T-cell (primary cell): ENCODE data around the gene SYCP1. TPM values are rescaled to one million over a fixed set of nuclear protein-coding genes. Genes with fewer than 3 reads are reported as not detected.
"Not testable (repeated sequence)": the region's sequence is repeated elsewhere in the genome, so short reads cannot be mapped to it uniquely, and the experiment has no call there.

Experiments
- ATAC-seq, 4 experiments: fragments of 200-7000 bp in 3 of 4; fragments of 150-1000 bp in 1 of 4; cut with Tn5 transposase; replicated peaks in 1 of 4; 1 replicate in 3 of 4; 2 replicates in 1 of 4; pipeline ENCODE4 v1.10.0; 2021; ENCODE audit warnings: moderate library complexity in 3 of 4, mild to moderate bottlenecking in 2 of 4, moderate number of reproducible peaks in 1 of 4
- CTCF ChIA-PET, 2 donors: fragments of 300-600 bp; sonication (Branson Sonifier 250); formaldehyde crosslinking; loops; one replicate each; lab custom pipeline; 2022; ENCODE audit warnings: antibody characterized with exemption in 2 of 2; lab: Charles Lee
- POLR2A ChIA-PET, 2 donors: fragments of 300-600 bp; sonication (Branson Sonifier 250); formaldehyde crosslinking; loops; one replicate each; lab custom pipeline; 2022; ENCODE audit warnings: antibody characterized with exemption in 2 of 2; lab: Charles Lee
- DNase-seq, 35 experiments: peaks; one replicate each; pipeline versions ENCODE4 v3.0.0 to v3.0.0-alpha.2; 2013 to 2023
- H3K27ac ChIP-seq: one replicate; pipeline ENCODE4 v1.5.1; 2013; ENCODE audit warnings: low read length
- H3K27me3 ChIP-seq, 2 experiments: replicated peaks in 1 of 2; 1 replicate in 1 of 2; 2 replicates in 1 of 2; pipeline versions ENCODE4 v1.6.1 to v1.7.0; 2013; ENCODE audit warnings: low read length in 1 of 2, mixed read lengths in 1 of 2; ENCODE audit not compliant: control insufficient read depth in 2 of 2, insufficient read depth in 2 of 2; ENCODE audit errors: extremely low read depth in 1 of 2
- H3K36me3 ChIP-seq, 2 donors: 1 replicate in 1 of 2; 2 replicates in 1 of 2; pipeline versions ENCODE4 v1.6.1 to v1.7.0; 2013; ENCODE audit warnings: low read length in 1 of 2; ENCODE audit not compliant: control insufficient read depth in 2 of 2, insufficient read depth in 1 of 2; ENCODE audit errors: extremely low read depth in 1 of 2
- H3K4me1 ChIP-seq, 2 experiments: 1 replicate in 1 of 2; 2 replicates in 1 of 2; pipeline versions ENCODE4 v1.6.1 to v1.7.0; 2013; ENCODE audit warnings: low read length in 2 of 2, mixed read lengths in 1 of 2; ENCODE audit not compliant: insufficient read depth in 2 of 2, control insufficient read depth in 1 of 2; ENCODE audit errors: extremely low read depth in 1 of 2
- H3K4me3 ChIP-seq, 2 donors: 1 replicate in 1 of 2; 2 replicates in 1 of 2; pipeline versions ENCODE4 v1.5.1 to v1.7.0; 2013; ENCODE audit warnings: mild to moderate bottlenecking in 2 of 2, low read length in 1 of 2, moderate library complexity in 1 of 2; ENCODE audit not compliant: control insufficient read depth in 1 of 2; ENCODE audit errors: extremely low read depth in 1 of 2
- H3K9me3 ChIP-seq: 2 replicates; pipeline ENCODE4 v1.7.0; 2013
- H3K27ac Mint-ChIP-seq, 2 donors: one replicate each; pipeline ENCODE4 v1.8.0; 2020 to 2021; ENCODE audit warnings: mild to moderate bottlenecking in 2 of 2, mixed read lengths in 2 of 2
- H3K27me3 Mint-ChIP-seq, 2 donors: one replicate each; pipeline ENCODE4 v1.8.0; 2021 to 2022; ENCODE audit warnings: mixed read lengths in 2 of 2
- H3K36me3 Mint-ChIP-seq: one replicate; pipeline ENCODE4 v1.8.0; 2021; ENCODE audit warnings: mixed read lengths
- H3K4me1 Mint-ChIP-seq, 3 donors: one replicate each; pipeline ENCODE4 v1.8.0; 2020 to 2022; ENCODE audit warnings: mixed read lengths in 3 of 3, mild to moderate bottlenecking in 1 of 3
- H3K4me3 Mint-ChIP-seq, 3 donors: one replicate each; pipeline ENCODE4 v1.8.0; 2020 to 2022; ENCODE audit warnings: mild to moderate bottlenecking in 3 of 3, mixed read lengths in 3 of 3, moderate library complexity in 3 of 3
- H3K9me3 Mint-ChIP-seq, 3 donors: one replicate each; pipeline ENCODE4 v1.8.0; 2020 to 2022; ENCODE audit warnings: mixed read lengths in 3 of 3
- WGBS: methylation state at CpG from one replicate; pipeline ENCODE4 v1.1.5; 2013; ENCODE audit warnings: missing lambda C conversion rate; ENCODE audit not compliant: insufficient coverage; 5-methylcytosine and 5-hydroxymethylcytosine counted together
- total RNA-seq, 35 experiments: library from RNA in 6 of 35; stranded (reverse) in 6 of 35; fragments of 120-200 nt in 1 of 35; gene quantifications; one replicate each; pipeline versions ENCODE4 v1.2.1 to v1.2.4 and lab custom pipeline; 2013 to 2026

SYCP1 gene
- total RNA-seq, 5 donors from 2014 or later (not counting 1 experiment from before 2014, with no cell fraction given): not detected

GRCh38 chr1:115012434-115012833 is 157.8 kb downstream of the SYCP1 start:
- Histone ChIP-seq H3K4me3 (no peak overlapping the region), H3K9me3 (no peaks in the 10 kb centered on the region), H3K4me1 (no peaks in the 10 kb centered on the region), H3K27me3 (no peaks in the 10 kb centered on the region), H3K27ac (no peak overlapping the region), H3K36me3 (no peaks in the 10 kb centered on the region)
- WGBS: no CpG with 5 or more reads among the region's 1 CpG
- H3K36me3 Mint-ChIP-seq: no peaks in the 10 kb centered on the region
- H3K4me3 Mint-ChIP-seq: no peak overlapping the region
- CTCF ChIA-PET: no interaction called here
- no peaks in the 10 kb centered on the region for H3K9me3 Mint-ChIP-seq
- no peaks in the 10 kb centered on the region for H3K4me1 Mint-ChIP-seq
- DNase-seq: no peak
- peaks cover 2 to 4% of the 10 kb centered on the region in 2 donors for H3K27me3 Mint-ChIP-seq
- no peak for ATAC-seq
- POLR2A ChIA-PET: no interaction called here
- H3K27ac Mint-ChIP-seq: no peak overlapping the region

GRCh38 chr1:115013792-115014191 is 159.1 kb downstream of the SYCP1 start:
- H3K4me3 ChIP-seq: no peak overlapping the region
- DNase-seq (no peak), ATAC-seq (no peak)
- H3K27me3 ChIP-seq: no peaks in the 10 kb centered on the region
- Mint-ChIP-seq H3K4me1 (no peaks in the 10 kb centered on the region), H3K4me3 (no peak overlapping the region), H3K9me3 (peaks cover 0 to 5% (median 4%) of the 10 kb centered on the region in 3 donors), H3K27ac (no peak overlapping the region), H3K27me3 (peaks cover 4% of the 10 kb centered on the region in 2 donors), H3K36me3 (peaks cover 4% of the 10 kb centered on the region)
- H3K27ac ChIP-seq: no peak overlapping the region
- ChIA-PET CTCF (no interaction called here), POLR2A (no interaction called here)
- H3K4me1 ChIP-seq: no peaks in the 10 kb centered on the region
- H3K9me3 ChIP-seq: no peaks in the 10 kb centered on the region
- no peaks in the 10 kb centered on the region for H3K36me3 ChIP-seq
- WGBS: no CpG with 5 or more reads among the region's 2 CpGs

GRCh38 chr1:115019549-115019948 is 164.9 kb downstream of the SYCP1 start:
- DNase-seq, H3K27me3 ChIP-seq, H3K36me3 Mint-ChIP-seq, H3K4me1 Mint-ChIP-seq, H3K27ac ChIP-seq, H3K4me3 Mint-ChIP-seq, CTCF ChIA-PET, H3K4me3 ChIP-seq, H3K36me3 ChIP-seq, POLR2A ChIA-PET, H3K27ac Mint-ChIP-seq, H3K9me3 ChIP-seq, H3K9me3 Mint-ChIP-seq, ATAC-seq, H3K4me1 ChIP-seq: not testable (repeated sequence)
- WGBS: 68% methylated on average over 2 of the region's 9 CpGs
- peaks cover 12 to 14% of the 10 kb centered on the region in 2 donors for H3K27me3 Mint-ChIP-seq

GRCh38 chr1:115021145-115021544 is 166.5 kb downstream of the SYCP1 start:
- H3K4me3 Mint-ChIP-seq: no peak overlapping the region
- Histone ChIP-seq H3K4me1 (no peaks in the 10 kb centered on the region), H3K36me3 (no peaks in the 10 kb centered on the region), H3K4me3 (no peak overlapping the region), H3K27me3 (no peaks in the 10 kb centered on the region), H3K27ac (no peak overlapping the region), H3K9me3 (no peaks in the 10 kb centered on the region)
- CTCF ChIA-PET: no interaction called here
- WGBS: no CpG with 5 or more reads among the region's 1 CpG
- peaks cover 7% of the 10 kb centered on the region for H3K36me3 Mint-ChIP-seq
- ATAC-seq: no peak
- peaks cover 12 to 14% of the 10 kb centered on the region in 2 donors for H3K27me3 Mint-ChIP-seq
- peaks cover 0 to 8% (median 5%) of the 10 kb centered on the region in 3 donors for H3K9me3 Mint-ChIP-seq
- no peaks in the 10 kb centered on the region for H3K4me1 Mint-ChIP-seq
- POLR2A ChIA-PET: no interaction called here
- no peak for DNase-seq
- no peak overlapping the region for H3K27ac Mint-ChIP-seq

GRCh38 chr1:115023593-115023992 is 168.9 kb downstream of the SYCP1 start:
- Mint-ChIP-seq H3K36me3 (peaks cover 4% of the 10 kb centered on the region), H3K27ac (no peak overlapping the region), H3K4me3 (no peak overlapping the region), H3K27me3 (peaks cover 9 to 11% of the 10 kb centered on the region in 2 donors), H3K4me1 (no peaks in the 10 kb centered on the region), H3K9me3 (peaks cover 0 to 5% (median 2%) of the 10 kb centered on the region in 3 donors)
- Histone ChIP-seq H3K4me3 (no peak overlapping the region), H3K9me3 (no peaks in the 10 kb centered on the region), H3K36me3 (no peaks in the 10 kb centered on the region), H3K27me3 (no peaks in the 10 kb centered on the region), H3K27ac (no peak overlapping the region), H3K4me1 (no peaks in the 10 kb centered on the region)
- ChIA-PET POLR2A (no interaction called here), CTCF (no interaction called here)
- ATAC-seq (no peak), DNase-seq (no peak)

- no peaks in the 10 kb centered on the region for H3K9me3 Mint-ChIP-seq
- H3K36me3 Mint-ChIP-seq: no peaks in the 10 kb centered on the region
- Histone ChIP-seq H3K4me3 (no peak within 1 kb of the TSS), H3K36me3 (no peaks in the 10 kb centered on the region), H3K9me3 (no peaks in the 10 kb centered on the region), H3K27ac (no peak within 1 kb of the TSS), H3K27me3 (no peaks in the 10 kb centered on the region), H3K4me1 (no peaks in the 10 kb centered on the region)
- no peak for ATAC-seq
- H3K4me3 Mint-ChIP-seq: no peak within 1 kb of the TSS
- CTCF ChIA-PET: no interaction called here
- H3K27me3 Mint-ChIP-seq: peaks cover 2 to 5% of the 10 kb centered on the region in 2 donors
- POLR2A ChIA-PET: no interaction called here
- no peak within 1 kb of the TSS for H3K27ac Mint-ChIP-seq
- no peaks in the 10 kb centered on the region for H3K4me1 Mint-ChIP-seq
- no peak for DNase-seq
These were observed 174.9 kb downstream of the SYCP1 start, which contains the start of gene TSHB for GRCh38 chr1:115029526-115029925. TSS of gene TSHB (plus strand) at chr1:115029826. CDS start at chr1:115033363, 3,537 bp downstream.

- H3K36me3 ChIP-seq: no peaks in the 10 kb centered on the region
- no peaks in the 10 kb centered on the region for H3K27me3 ChIP-seq
- Mint-ChIP-seq H3K36me3 (no peaks in the 10 kb centered on the region), H3K27me3 (peaks cover 2 to 5% of the 10 kb centered on the region in 2 donors), H3K27ac (no peak overlapping the region), H3K4me1 (no peaks in the 10 kb centered on the region), H3K4me3 (no peak overlapping the region), H3K9me3 (no peaks in the 10 kb centered on the region)
- ATAC-seq: no peak
- no peaks in the 10 kb centered on the region for H3K4me1 ChIP-seq
- H3K4me3 ChIP-seq: no peak overlapping the region
- no CpG with 5 or more reads among the region's 2 CpGs for WGBS
- ChIA-PET CTCF (no interaction called here), POLR2A (no interaction called here)
- no peak for DNase-seq
- no peaks in the 10 kb centered on the region for H3K9me3 ChIP-seq
- H3K27ac ChIP-seq: no peak overlapping the region
These were observed 176.9 kb downstream of the SYCP1 start for GRCh38 chr1:115031595-115031994.
